GM18499 (cell line): ENCODE results near the gene CTTN.
"Not testable (repeated sequence)": the region's sequence is repeated elsewhere in the genome, so short reads cannot be mapped to it uniquely, and the experiment has no call there.

Experiments used
- ATAC-seq: cut with Tn5 transposase; IDR thresholded peaks from one replicate; pipeline ENCODE4 v1.9.1; 2021; ENCODE audit warnings: moderate number of reproducible peaks; ENCODE audit not compliant: insufficient read depth, unreplicated experiment

CTTN gene

GRCh38 chr11:70407814-70408213 is 9.5 kb downstream of the CTTN start:
- no peak for ATAC-seq

- not testable (repeated sequence) for ATAC-seq
Observed at GRCh38 chr11:70408326-70408725, 10.0 kb downstream of the CTTN start.

- no peak for ATAC-seq
Observed at GRCh38 chr11:70409437-70409836, 11.1 kb downstream of the CTTN start.

GRCh38 chr11:70409871-70410270 is 11.5 kb downstream of the CTTN start:
- ATAC-seq, result no peak

- no peak for ATAC-seq
Observed at GRCh38 chr11:70410276-70411205, 12.2 kb downstream of the CTTN start.

GRCh38 chr11:70411713-70412452 is 13.6 kb downstream of the CTTN start:
- no peak for ATAC-seq

GRCh38 chr11:70413151-70413550 is 14.8 kb downstream of the CTTN start:
- no peak for ATAC-seq

DNA sequence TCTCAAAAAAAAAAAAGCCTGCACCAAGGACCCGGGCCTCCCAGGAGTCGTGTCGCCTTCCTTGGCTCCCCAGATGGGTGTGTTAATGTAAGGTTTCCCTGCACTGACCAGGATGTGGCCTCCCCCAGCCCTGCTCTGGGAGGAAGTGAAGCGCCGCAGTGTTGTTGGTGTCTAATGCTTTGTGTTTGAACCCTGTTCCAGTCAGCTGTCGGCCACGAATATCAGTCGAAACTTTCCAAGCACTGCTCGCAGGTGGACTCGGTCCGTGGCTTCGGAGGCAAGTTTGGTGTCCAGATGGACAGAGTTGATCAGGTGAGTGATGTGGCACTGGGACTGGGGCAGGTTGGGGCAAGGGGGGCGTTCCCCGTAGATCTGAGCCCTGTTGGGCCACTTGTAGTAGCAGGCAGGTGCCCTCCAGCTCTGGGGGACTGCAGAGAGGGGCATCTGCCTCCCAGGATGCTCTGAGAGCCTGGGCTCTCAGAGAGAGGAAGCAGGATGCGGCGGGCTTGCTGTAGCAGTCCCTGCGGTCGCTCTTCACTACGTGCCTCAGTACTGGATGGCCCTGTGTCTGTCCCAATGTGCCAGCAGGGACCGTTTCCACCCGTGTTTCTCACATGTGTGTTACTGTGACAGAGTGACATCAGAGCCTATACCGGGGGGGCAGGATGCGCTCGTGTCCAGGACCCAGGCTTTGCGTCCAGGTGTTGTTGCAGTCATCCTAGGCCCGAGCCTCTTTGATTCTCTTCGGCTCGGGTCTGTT is 16.2 kb downstream of the CTTN start:
- no peak for ATAC-seq

GRCh38 chr11:70415191-70415590 is 16.9 kb downstream of the CTTN start:
- no peak for ATAC-seq

DNA sequence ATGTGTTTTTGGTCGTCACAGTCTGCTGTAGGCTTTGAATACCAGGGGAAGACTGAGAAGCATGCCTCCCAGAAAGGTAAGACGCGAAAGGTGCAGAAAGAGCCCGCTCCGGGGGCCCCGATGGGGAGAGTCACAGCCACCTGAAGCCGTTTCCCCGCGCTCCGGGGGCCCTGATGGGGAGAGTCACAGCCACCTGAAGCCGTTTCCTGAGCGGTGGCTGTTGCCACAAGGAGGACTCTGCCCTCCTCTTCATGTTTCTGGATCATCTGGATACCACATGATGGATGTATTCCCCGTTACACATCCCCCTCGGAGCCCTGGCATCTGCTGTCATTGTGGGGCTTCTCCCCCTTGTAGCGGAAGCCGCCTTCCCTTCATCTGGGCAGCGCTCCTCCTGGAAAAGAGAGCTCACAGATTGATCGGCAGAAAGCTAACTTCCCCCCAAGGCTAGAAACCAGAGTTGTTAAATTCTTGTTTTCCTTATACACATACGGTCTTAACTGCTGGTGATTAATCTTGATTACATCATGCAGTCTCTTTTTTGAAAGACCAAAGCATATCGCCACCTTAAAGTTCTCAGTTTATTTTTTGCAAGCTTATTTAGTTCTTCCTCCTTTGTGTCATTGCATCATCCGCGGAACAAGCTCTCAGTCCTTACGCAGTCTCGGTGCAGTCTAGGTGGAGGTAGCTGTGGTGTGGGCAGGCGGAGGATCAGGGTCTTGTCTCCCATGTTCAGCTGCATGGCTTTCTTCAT is 17.5 kb downstream of the CTTN start:
- ATAC-seq, result no peak

DNA sequence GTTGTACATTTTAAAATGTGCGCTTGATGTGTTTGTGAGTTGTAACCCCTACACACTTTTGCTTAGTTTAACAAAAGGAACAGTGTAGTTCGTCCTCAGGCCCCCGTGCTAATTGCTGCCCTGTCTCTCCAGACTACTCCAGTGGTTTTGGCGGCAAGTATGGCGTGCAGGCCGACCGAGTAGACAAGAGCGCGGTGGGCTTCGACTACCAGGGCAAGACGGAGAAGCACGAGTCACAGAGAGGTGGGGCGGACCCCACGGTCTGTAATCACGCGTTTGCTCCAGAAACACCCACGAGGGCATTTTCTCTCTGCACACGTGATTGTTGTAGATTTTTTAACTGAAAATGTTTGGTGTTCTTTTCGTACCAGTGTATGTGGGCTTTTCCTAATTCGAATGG is 18.6 kb downstream of the CTTN start:
- no peak for ATAC-seq

DNA sequence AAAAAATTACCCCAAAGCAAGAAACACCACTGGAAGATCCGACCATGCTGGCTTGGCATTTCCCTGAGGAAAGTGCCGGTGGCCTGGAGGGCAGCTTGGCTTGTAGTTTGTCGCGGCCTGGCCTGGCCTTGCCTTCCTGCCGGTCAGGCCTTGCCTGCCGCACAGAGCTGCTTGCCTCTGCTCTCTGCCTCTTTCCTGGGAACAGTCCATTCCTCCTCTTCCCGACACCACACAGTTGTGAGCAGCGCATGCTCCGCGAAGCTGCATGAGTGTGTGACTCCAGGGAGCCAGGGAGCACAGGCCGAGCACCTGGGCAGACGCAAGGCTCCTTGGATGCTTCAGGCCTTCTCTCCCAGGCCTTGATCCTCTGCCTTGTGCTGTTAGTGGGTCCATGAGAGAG is 19.8 kb downstream of the CTTN start:
- no peak for ATAC-seq

DNA sequence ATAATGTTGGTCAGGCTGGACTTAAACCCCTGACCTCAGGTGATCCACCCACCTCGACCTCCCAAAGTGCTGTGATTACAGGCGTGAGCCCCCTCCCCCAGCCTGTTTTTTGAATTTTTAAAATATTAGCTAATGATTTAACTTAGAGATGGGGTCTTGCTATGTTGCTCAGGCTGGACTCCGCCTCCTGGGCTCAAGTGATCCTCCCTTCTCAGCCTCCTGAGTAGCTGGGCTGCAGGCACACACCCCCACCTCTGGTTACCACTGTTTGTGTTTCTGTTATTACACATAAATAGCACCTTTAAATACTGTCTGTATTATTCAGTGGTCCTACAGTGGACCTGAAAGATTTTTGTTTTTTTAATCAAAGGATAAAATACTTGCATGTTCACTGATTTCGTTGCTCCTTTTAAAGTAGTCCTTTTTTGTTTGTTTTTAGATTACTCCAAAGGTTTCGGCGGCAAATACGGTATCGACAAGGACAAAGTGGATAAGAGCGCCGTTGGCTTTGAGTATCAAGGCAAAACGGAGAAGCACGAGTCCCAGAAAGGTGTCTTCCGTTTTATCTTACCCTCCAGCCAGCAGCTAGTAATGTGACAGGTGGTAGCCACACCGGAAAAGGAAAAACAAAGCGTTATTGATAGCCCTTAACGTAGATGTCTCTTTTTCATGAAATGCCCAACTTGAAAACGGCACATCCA is 21.1 kb downstream of the CTTN start:
- no peak for ATAC-seq

DNA sequence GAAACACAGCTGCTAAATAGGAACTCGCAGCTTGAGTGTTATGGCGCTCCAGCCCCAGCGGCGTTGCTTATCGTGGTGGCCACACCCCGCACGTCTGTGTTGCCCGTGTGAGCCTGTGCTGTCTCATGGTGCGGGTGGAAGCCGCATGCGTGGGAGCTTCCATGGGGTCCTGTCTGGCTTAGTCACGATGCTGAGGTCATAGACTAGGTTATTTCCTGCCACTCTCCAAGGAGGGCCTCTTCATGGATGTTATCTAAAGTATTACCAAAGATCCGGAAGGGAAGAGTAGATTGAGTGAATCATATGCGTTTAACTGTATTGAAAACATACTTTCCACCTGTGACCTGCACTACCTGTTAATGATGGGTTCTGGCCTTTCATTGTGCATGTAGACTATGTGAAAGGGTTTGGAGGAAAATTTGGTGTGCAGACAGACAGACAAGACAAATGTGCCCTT is 21.7 kb downstream of the CTTN start:
- no peak for ATAC-seq

- ATAC-seq, result no peak
Observed at GRCh38 chr11:70420496-70420895, 22.2 kb downstream of the CTTN start.

- ATAC-seq, result no peak
Observed at GRCh38 chr11:70421123-70421522, 22.8 kb downstream of the CTTN start.

DNA sequence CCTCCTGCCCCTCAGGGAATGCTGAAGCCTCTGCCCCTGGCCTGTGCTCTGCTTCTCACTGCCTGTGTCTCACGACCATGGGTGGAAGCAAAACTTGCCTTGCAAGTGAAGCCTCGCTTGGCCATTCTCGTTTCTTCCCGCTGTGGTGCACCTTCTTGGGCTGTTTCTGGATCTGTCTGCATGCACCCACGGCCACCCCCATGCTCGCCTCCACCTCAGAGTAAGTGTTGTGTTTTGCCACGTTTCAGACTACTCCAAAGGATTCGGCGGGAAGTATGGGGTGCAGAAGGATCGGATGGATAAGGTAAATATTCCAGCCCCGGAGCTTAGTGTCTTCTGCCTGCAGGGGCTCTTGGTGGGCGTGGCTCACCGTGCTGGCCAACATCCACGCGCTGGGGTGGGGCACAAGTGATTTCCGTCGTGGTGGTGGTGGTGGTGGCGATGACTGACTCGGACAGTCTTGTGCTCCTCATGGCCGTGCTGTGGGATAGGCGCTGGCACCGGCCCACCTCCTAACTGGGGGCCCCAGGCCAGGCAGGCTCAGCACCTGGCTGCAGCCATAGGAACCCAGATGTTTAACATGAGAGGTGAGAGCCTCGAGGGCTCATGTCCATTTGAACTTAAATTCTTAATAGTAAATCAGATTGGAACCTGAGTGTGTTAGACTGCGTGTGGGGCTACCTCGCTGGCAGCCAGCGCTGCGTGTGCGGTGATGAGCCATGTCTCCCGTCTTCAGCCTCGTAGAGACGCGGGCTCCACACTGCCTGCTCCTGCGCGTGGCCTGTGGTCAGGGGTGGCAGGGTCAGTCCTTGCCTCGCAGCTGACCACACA is 24.6 kb downstream of the CTTN start:
- no peak for ATAC-seq
